Stimulated activated CD8-positive, alpha-beta memory T cell treated with anti-CD3 and anti-CD28 coated beads, Interleukin-15, amount 100 ng/mL, for 4 hours (primary cell): ENCODE results near the gene OR2H1.
"Not testable (repeated sequence)": the region's sequence is repeated elsewhere in the genome, so short reads cannot be mapped to it uniquely, and the experiment has no call there.

ENCODE experiments used
- DNase-seq, 2 donors: peaks; one replicate each; pipeline ENCODE4 v3.0.0-alpha.2; 2020; ENCODE audit warnings: low read depth in 2 of 2

Gene OR2H1

GRCh38 chr6:29456971-29457370 lies at the start of gene OR2H1, which contains the start of gene OR11A1:
Gene OR2H1 (plus strand): TSS chr6:29457155. CDS start chr6:29461770, 4,615 bp downstream.
Gene OR11A1 (minus strand): TSS chr6:29457071. CDS start chr6:29427641, 29,430 bp downstream.
- no peak for DNase-seq

GRCh38 chr6:29414588-29414987 lies 42.4 kb upstream of the OR2H1 start, which contains the start of gene OR12D1:
Gene OR12D1 (plus strand): TSS chr6:29414928.
- no peak for DNase-seq

DNA sequence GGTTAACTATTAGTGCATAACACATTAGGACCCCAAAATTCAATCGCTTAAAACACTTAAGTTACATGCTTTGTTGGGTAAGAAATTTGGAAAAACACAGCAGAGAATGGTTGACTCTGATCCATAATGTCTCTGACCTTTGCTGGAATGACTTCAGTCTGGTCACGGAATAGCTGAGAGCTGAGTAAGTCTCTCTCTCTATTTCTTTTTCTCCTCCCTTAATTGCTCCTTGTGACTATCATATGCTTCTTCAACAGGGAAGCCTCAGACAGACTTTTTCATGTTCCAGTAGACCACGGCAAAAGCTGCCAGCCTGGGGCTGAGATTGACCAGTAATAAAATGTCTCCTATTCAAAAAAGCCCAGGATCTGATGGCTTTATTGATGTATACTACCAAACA lies 37.4 kb upstream of the OR2H1 start:
- DNase-seq: no peak

GRCh38 chr6:29424168-29424567 lies 32.8 kb upstream of the OR2H1 start:
- no peak for DNase-seq

DNA sequence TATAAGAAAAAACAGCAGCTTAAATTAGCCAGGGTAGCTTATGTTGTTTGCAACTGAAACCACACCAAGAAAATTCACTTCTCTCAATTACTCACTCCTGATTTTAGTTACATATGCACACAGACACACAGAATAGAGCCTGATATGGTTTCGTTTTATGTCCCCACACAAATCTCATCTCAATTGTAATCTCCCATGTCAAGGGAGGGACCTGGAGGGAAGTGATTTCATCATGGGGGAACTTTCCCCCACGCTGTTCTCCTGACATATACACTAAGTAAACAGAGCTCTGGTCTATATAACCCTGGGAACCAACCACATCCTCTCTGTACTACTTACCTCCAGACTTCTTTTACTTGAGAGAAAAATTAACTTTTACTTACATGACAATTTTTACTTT lies 32.4 kb upstream of the OR2H1 start:
- DNase-seq: no peak

- no peak for DNase-seq
These were observed 31.9 kb upstream of the OR2H1 start for GRCh38 chr6:29425075-29425474.

GRCh38 chr6:29426654-29427053 lies 30.3 kb upstream of the OR2H1 start:
- no peak for DNase-seq

GRCh38 chr6:29436730-29437129 lies 20.2 kb upstream of the OR2H1 start:
- DNase-seq: not testable (repeated sequence)

DNA sequence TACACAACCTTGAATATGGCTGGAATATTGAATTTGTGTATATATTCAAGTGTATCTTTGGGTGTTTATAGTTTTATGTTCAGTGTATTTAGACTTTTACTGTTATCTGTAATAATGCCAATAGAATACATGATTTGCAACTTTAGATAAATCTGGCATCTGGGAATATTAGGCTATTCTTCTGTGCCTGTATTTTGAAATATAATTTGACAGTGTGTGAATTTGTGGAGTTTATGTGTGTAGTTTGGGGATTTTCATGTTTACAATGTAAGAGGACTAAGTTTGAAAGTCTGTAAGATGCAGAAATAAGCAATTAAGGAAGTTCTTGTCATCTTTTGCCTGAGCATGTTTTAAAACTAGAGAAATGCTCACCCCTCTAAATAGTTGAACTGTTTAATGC lies 17.9 kb upstream of the OR2H1 start, which contains the start of gene OR10C1:
Gene OR10C1, plus strand, starts transcription at position 301 of the 400 bp plus-strand sequence. CDS start 710 bp downstream, outside the sequence.
- no peak for DNase-seq

GRCh38 chr6:29442719-29443118 lies 14.2 kb upstream of the OR2H1 start:
- no peak for DNase-seq

DNA sequence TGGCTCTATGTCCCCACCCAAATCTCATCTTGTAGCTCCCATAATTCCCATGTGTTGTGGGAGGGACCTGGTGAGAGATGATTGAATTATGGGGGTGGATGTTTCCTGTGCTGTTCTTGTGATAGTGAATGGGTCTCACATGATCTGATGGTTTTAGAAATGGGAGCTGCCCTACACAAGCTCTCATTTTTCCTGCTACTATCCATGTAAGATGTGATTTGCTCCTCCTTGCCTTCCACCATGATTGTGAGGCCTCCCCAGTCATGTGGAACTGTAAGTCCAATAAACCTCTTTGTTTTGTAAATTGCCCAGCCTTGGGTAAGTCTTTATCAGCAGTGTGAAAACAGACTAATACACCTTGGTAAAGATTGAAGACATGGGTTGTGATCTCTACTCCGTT lies 12.9 kb upstream of the OR2H1 start:
- DNase-seq: not testable (repeated sequence)

- no peak for DNase-seq
These were observed 9.3 kb upstream of the OR2H1 start for GRCh38 chr6:29447670-29448069.

DNA sequence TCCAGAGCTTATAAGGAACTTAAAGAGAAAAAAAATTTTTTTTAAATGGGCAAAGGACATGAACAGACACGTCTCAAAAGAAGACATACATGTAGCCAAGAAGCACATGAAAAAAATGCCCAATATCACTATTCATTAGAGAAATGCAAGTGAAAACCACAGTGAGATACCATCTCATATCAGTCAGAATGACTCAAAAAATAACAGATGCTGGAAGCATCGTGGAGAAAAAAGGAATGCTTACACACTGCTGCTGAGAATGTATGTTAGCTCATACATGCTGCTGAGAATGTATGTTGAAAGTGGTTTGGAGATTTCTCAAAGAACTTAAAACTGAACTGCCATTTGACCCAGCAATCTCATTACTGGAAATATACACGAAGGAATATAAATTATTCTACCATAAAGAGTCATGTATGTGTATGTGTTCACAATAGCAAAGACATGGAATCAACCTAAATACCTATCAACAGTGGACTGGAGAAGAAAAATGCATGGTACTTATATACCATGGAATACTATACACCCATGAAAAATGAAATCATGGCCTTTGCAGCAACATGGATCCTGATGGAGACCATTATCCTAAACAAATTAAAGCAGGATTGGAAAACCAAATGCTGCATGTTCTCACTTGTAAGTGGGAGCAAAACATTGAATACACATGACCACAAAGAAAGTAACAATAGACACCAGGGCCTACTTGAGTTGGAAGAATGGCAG lies 5.3 kb upstream of the OR2H1 start:
- DNase-seq: no peak

GRCh38 chr6:29461021-29461814 lies 4.3 kb downstream of the OR2H1 start:
- DNase-seq: no peak

DNA sequence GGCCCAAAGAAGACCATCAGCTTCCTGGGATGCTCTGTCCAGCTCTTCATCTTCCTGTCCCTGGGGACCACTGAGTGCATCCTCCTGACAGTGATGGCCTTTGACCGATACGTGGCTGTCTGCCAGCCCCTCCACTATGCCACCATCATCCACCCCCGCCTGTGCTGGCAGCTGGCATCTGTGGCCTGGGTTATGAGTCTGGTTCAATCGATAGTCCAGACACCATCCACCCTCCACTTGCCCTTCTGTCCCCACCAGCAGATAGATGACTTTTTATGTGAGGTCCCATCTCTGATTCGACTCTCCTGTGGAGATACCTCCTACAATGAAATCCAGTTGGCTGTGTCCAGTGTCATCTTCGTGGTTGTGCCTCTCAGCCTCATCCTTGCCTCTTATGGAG lies 5.1 kb downstream of the OR2H1 start:
- no peak for DNase-seq

- no peak for DNase-seq
These were observed 8.3 kb downstream of the OR2H1 start for GRCh38 chr6:29465279-29465678.

DNA sequence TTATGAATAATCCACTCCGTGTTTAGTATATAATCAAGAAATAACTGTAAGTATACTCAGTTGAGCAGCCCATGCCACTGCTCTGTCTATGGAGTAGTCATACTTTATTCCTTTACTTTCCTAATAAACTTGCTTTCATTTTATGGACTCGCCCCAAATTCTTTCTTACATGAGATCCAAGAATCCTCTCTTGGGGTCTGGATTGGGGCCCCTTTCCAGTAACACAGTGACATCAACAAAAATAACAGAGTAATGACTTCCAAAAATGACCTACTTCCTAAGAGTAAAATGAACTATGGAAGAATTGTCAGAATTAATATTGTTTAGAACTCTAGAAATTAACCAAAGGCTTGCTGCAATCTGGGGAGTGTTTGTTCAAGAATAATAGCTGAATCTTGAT lies 8.8 kb downstream of the OR2H1 start:
- no peak for DNase-seq

- DNase-seq: no peak
These were observed 9.3 kb downstream of the OR2H1 start for GRCh38 chr6:29466241-29466640.

DNA sequence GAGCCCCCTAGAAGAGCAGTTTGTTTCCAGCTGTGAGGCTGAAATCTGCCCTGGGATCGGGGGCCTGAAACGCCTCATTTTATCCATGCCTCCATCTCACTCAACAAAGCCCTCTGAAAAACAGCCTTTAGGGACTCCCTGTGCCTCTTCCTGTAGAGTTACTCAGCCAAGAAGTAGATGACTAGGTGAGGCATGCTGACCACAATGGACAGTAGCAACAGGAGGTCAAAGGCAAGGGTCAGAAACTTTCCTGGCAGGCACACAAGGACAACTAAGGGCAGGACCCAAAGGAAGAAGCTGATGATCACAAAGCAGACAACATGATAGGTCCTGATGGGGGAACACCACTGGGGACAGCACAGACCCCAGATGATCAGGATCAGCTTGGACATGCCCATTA lies 18.0 kb downstream of the OR2H1 start:
- DNase-seq: no peak

GRCh38 chr6:29477923-29478450 lies 21.0 kb downstream of the OR2H1 start:
- no peak for DNase-seq

GRCh38 chr6:29478740-29479139 lies 21.8 kb downstream of the OR2H1 start:
- no peak for DNase-seq

GRCh38 chr6:29479560-29479959 lies 22.6 kb downstream of the OR2H1 start:
- DNase-seq: no peak

- no peak for DNase-seq
These were observed 26.2 kb downstream of the OR2H1 start for GRCh38 chr6:29483186-29483585.
